Measurements from ENCODE around the gene OR56B4.

The OR56B4 gene

GRCh38 chr11:6152126-6152525 lies 44.6 kb downstream of the OR56B4 start:
- no peak for DNase-seq

DNA sequence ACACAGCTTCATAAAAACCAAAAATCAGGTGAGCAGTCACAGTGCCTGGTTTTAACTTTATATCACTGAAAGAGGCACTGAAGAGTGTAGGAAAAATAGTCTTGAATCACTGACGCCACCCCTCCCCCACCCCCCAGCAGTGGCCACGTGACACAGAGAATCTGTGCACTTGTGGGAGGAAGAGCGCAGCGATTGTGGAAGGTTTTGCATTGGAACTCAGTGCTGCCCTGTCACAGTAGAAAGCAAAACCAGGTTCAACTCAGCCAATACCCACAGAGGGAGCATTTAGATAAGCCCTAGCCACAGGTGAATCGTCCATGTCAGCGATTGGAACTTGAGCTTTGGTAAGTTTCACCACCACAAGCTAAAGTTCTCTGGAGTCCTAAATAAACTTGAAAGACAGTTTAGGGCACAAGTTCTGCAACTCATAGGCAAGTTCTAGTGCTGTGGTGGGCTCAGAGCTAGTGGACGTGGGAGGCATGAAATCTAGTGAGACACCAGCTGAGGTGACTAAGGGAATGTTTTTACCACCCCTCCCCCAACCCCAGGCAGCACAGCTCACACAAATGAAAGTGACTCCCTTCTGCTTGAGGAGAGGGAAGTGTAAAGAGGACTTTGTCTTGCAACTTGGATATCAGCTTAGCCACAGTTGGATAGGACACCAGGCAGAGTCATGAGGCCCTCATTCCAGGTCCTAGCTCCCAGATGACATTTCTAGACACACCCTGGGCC lies 49.3 kb downstream of the OR56B4 start:
- no peak for DNase-seq

Measured in activated CD4-positive, CD25-positive, alpha-beta regulatory T cell treated with anti-CD3 and anti-CD28 coated beads, Interleukin-2, amount 50 U/mL, for 72 hours (primary cell).